GM18873 (cell line): Measurements from ENCODE around the gene PPCS.
"Not testable (repeated sequence)": the region's sequence is repeated elsewhere in the genome, so short reads cannot be mapped to it uniquely, and the experiment has no call there.

Source experiments
- ATAC-seq: cut with Tn5 transposase; IDR thresholded peaks from one replicate; pipeline ENCODE4 v1.9.1; 2021; ENCODE audit warnings: mild to moderate bottlenecking, moderate library complexity, moderate number of reproducible peaks; ENCODE audit not compliant: unreplicated experiment, low FRiP score

PPCS gene

GRCh38 chr1:42450061-42450460 is 6.3 kb upstream of the PPCS start:
- no peak for ATAC-seq

GRCh38 chr1:42453386-42453785 is 3.0 kb upstream of the PPCS start:
- no peak for ATAC-seq

- no peak for ATAC-seq
Observed at GRCh38 chr1:42454403-42454802, 1.9 kb upstream of the PPCS start.

GRCh38 chr1:42456754-42457089 is 379 bp downstream of the PPCS start:
- peak; percentile 38 for ATAC-seq

GRCh38 chr1:42461196-42461595 is 4.9 kb downstream of the PPCS start:
- ATAC-seq = no peak

- ATAC-seq = peak; percentile 98
Observed at GRCh38 chr1:42462828-42463763, 6.8 kb downstream of the PPCS start, which contains the start of gene CCDC30. CCDC30 (plus strand) TSS chr1:42463286; CDS start chr1:42480552, 17,266 bp downstream.

GRCh38 chr1:42463921-42464320 is 7.6 kb downstream of the PPCS start:
- no peak for ATAC-seq

- no peak for ATAC-seq
Observed at GRCh38 chr1:42466030-42466429, 9.7 kb downstream of the PPCS start.

- no peak for ATAC-seq
Observed at GRCh38 chr1:42469727-42470126, 13.4 kb downstream of the PPCS start.

GRCh38 chr1:42476605-42477004 is 20.3 kb downstream of the PPCS start:
- ATAC-seq = no peak

- ATAC-seq = not testable (repeated sequence)
Observed at GRCh38 chr1:42477354-42477753, 21.0 kb downstream of the PPCS start.

GRCh38 chr1:42477775-42478174 is 21.4 kb downstream of the PPCS start:
- no peak for ATAC-seq

GRCh38 chr1:42479621-42480020 is 23.3 kb downstream of the PPCS start:
- no peak for ATAC-seq

GRCh38 chr1:42480921-42481320 is 24.6 kb downstream of the PPCS start:
- no peak for ATAC-seq

- ATAC-seq = no peak
Observed at GRCh38 chr1:42482635-42483153, 26.4 kb downstream of the PPCS start.

GRCh38 chr1:42484382-42484781 is 28.0 kb downstream of the PPCS start:
- no peak for ATAC-seq

GRCh38 chr1:42490237-42490636 is 33.9 kb downstream of the PPCS start:
- no peak for ATAC-seq

- not testable (repeated sequence) for ATAC-seq
Observed at GRCh38 chr1:42502031-42502430, 45.7 kb downstream of the PPCS start.

- ATAC-seq = no peak
Observed at GRCh38 chr1:42504535-42505128, 48.3 kb downstream of the PPCS start.

GRCh38 chr1:42506576-42506975 is 50.2 kb downstream of the PPCS start:
- no peak for ATAC-seq
